Lower lobe of right lung (tissue), 2 donors: ENCODE data around the gene AVPR1B. TPM values are rescaled to one million over a fixed set of nuclear protein-coding genes. Genes with fewer than 3 reads are reported as not detected.

ENCODE experiments used
- ATAC-seq, 2 donors: fragments of 200-7000 bp; cut with Tn5 transposase; one replicate each; pipeline ENCODE4 v1.9.1; 2020 to 2022; ENCODE audit warnings: mild to moderate bottlenecking in 2 of 2, moderate library complexity in 2 of 2
- DNase-seq: peaks from one replicate; pipeline ENCODE4 v3.0.0-alpha.2; 2020
- H3K27ac ChIP-seq: fragments of 200-600 bp; one replicate; pipeline ENCODE4 v1.8.0; 2022
- H3K27me3 ChIP-seq: fragments of 200-600 bp; one replicate; pipeline ENCODE4 v1.8.0; 2022; ENCODE audit warnings: low read depth
- H3K36me3 ChIP-seq: fragments of 200-600 bp; one replicate; pipeline ENCODE4 v1.8.0; 2022; ENCODE audit warnings: mild to moderate bottlenecking
- H3K4me1 ChIP-seq: fragments of 200-600 bp; one replicate; pipeline ENCODE4 v1.8.0; 2022
- H3K4me3 ChIP-seq: fragments of 200-600 bp; one replicate; pipeline ENCODE4 v1.8.0; 2022; ENCODE audit warnings: mild to moderate bottlenecking
- H3K9me3 ChIP-seq: fragments of 200-600 bp; one replicate; pipeline ENCODE4 v1.8.0; 2022
- intact Hi-C: fragments of 100-400 bp; cut with DNase I; formaldehyde crosslinking; loops from one replicate; pipeline ENCODE4 v1.11.0; 2022
- total RNA-seq: library from RNA; stranded (reverse); fragmentation: NEBNext Ultra II Directional; extraction: Animal tissue kit (Norgen Biotek cat#: 25700); gene quantifications from one replicate; pipeline ENCODE4 v1.2.1, GENCODE V29; 2021
- TF ChIP-seq, protein P1 (sequence below): fragments of 200-600 bp; IDR thresholded peaks from one replicate; pipeline ENCODE4 v1.8.0; 2022; ENCODE audit warnings: antibody characterized with exemption, mild to moderate bottlenecking
- donor health status: DM: no; HTN: yes; CAD: no; lungs with severe emphysema.

The AVPR1B gene
- total RNA-seq, 1 donor from 2014 or later = not detected

GRCh38 chr1:206080026-206080820 lies 37.0 kb downstream of the AVPR1B start:
- no peaks in the 10 kb centered on the region for H3K36me3 ChIP-seq
- no peak overlapping the region for H3K27ac ChIP-seq
- H3K4me1 ChIP-seq = no peaks in the 10 kb centered on the region
- DNase-seq = no peak
- no peak overlapping the region for H3K4me3 ChIP-seq
- TF ChIP-seq, protein P1, sequence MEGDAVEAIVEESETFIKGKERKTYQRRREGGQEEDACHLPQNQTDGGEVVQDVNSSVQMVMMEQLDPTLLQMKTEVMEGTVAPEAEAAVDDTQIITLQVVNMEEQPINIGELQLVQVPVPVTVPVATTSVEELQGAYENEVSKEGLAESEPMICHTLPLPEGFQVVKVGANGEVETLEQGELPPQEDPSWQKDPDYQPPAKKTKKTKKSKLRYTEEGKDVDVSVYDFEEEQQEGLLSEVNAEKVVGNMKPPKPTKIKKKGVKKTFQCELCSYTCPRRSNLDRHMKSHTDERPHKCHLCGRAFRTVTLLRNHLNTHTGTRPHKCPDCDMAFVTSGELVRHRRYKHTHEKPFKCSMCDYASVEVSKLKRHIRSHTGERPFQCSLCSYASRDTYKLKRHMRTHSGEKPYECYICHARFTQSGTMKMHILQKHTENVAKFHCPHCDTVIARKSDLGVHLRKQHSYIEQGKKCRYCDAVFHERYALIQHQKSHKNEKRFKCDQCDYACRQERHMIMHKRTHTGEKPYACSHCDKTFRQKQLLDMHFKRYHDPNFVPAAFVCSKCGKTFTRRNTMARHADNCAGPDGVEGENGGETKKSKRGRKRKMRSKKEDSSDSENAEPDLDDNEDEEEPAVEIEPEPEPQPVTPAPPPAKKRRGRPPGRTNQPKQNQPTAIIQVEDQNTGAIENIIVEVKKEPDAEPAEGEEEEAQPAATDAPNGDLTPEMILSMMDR = no peak
- no peak for ATAC-seq
- no peaks in the 10 kb centered on the region for H3K27me3 ChIP-seq
- intact Hi-C loops = no loop called here
- no peaks in the 10 kb centered on the region for H3K9me3 ChIP-seq

DNA sequence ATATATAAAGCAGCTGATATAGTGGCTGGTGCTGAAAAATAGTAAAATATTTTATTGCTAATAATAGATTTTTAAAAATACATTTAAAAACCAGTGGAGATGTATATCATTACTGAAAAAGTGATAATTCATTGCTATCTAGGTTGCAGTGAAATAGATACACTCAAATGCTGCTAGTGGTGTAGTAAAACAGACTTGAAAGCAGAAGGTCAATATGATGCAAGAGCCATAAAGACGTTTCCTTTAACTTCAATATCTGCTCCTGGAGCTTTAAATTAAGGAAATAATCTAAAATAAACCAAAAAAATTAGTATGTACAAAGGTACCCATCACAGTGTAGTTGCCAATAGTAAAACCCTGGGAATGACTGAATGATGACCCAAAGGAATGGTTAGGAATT lies 38.1 kb downstream of the AVPR1B start:
- DNase-seq = no peak
- no peak for ATAC-seq
- H3K36me3 ChIP-seq = no peaks in the 10 kb centered on the region
- no peak overlapping the region for H3K27ac ChIP-seq
- H3K4me3 ChIP-seq = no peak overlapping the region
- H3K27me3 ChIP-seq = no peaks in the 10 kb centered on the region
- H3K9me3 ChIP-seq = no peaks in the 10 kb centered on the region
- no peaks in the 10 kb centered on the region for H3K4me1 ChIP-seq
- intact Hi-C loops = no loop called here
- TF ChIP-seq, protein P1 = no peak

- no peaks in the 10 kb centered on the region for H3K4me1 ChIP-seq
- intact Hi-C loops = no loop called here
- H3K27me3 ChIP-seq = no peaks in the 10 kb centered on the region
- no peak for ATAC-seq
- DNase-seq = no peak
- no peak overlapping the region for H3K4me3 ChIP-seq
- no peaks in the 10 kb centered on the region for H3K9me3 ChIP-seq
- no peak overlapping the region for H3K27ac ChIP-seq
- TF ChIP-seq, protein P1 = no peak
- H3K36me3 ChIP-seq = no peaks in the 10 kb centered on the region
These were observed 41.1 kb downstream of the AVPR1B start for GRCh38 chr1:206075786-206076755.

DNA sequence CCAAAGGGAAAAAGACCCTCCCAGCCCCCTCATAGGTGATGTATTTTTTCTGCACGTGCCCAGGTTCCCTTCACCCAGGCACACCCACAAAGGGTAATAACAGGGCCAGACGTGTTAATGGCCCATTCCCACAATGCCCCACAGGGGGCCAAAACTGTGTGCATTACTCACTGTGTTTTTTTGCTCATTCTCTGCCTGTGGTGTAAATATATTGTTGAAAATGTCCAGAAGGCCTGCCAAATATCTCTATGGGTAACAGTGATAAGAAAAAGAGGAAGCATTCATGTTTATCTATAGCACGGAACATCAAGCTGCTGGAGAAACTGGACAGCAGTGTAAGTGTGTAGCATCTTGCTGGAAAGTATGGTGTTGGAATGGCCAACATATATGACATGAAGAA lies 42.3 kb downstream of the AVPR1B start:
- no peak for DNase-seq
- no peak overlapping the region for H3K4me3 ChIP-seq
- intact Hi-C loops = no loop called here

DNA sequence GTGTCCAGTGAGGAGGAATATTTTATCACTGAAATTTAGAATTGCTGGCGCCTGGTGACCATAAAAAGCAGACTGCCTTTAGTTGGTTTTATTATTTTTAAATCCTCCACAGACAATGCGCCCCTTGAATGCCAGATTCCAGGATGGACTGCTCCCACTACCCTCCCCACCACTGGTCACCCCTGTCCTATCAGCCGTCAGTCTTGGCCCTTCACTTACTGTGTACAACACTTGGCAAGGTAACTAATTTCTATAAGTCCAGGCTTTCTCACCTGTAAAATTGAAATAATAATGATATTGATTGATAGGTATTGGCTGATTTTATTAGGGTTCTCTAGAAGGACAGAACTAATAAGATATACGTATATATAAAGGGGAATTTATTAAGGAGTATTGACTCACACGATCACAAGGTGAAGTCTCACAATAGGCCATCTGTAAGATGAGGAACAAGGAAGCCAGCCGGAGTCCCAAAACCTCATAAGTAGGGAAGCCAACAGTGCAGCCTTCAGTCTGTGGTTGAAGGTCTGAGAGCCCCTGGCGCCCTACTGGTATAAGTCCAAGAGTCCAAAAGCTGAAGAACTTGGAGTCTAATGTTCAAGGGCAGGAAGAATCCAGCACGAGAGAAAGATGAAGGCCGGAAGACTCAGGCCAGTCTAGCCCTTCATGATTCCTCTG lies 46.4 kb downstream of the AVPR1B start:
- DNase-seq (no peak), ATAC-seq (no peak)
- Histone ChIP-seq H3K9me3 (no peaks in the 10 kb centered on the region), H3K4me3 (no peak overlapping the region), H3K27ac (no peak overlapping the region), H3K36me3 (no peaks in the 10 kb centered on the region), H3K27me3 (no peaks in the 10 kb centered on the region), H3K4me1 (peaks cover 23% of the 10 kb centered on the region)
- intact Hi-C loops = no loop called here
- TF ChIP-seq, protein P1 = no peak

More for the DNA sequence above, 42.3 kb downstream of the AVPR1B start:
- no peaks in the 10 kb centered on the region for H3K36me3 ChIP-seq
- no peaks in the 10 kb centered on the region for H3K4me1 ChIP-seq
- no peaks in the 10 kb centered on the region for H3K27me3 ChIP-seq
- H3K9me3 ChIP-seq = no peaks in the 10 kb centered on the region
- no peak overlapping the region for H3K27ac ChIP-seq
- no peak for ATAC-seq
- TF ChIP-seq, protein P1 = no peak
